Spleen (tissue), 11 donors: ENCODE data around the gene ST13. TPM values are rescaled to one million over a fixed set of nuclear protein-coding genes. Genes with fewer than 3 reads are reported as not detected.

Experiments used
- DNase-seq: peaks from one replicate; pipeline ENCODE4 v3.0.0-alpha.2; 2020
- H3K27ac ChIP-seq, 8 donors: fragments of 200-600 bp; sonication (generic) in 7 of 8; 1 replicate in 4 of 8; 2 replicates in 4 of 8; pipeline versions ENCODE4 v1.5.0 to v1.8.0; 2016 to 2021; ENCODE audit warnings: inconsistent platforms in 4 of 8, mild to moderate bottlenecking in 4 of 8, moderate library complexity in 1 of 8
- H3K27me3 ChIP-seq, 7 donors: fragments of 200-600 bp; sonication (generic) in 6 of 7; replicated peaks in 1 of 7; 1 replicate in 4 of 7; 2 replicates in 3 of 7; pipeline versions ENCODE4 v1.5.0 to v1.8.0; 2016 to 2021; ENCODE audit warnings: inconsistent platforms in 3 of 7, mild to moderate bottlenecking in 1 of 7
- H3K36me3 ChIP-seq, 6 donors: fragments of 200-600 bp; sonication (generic) in 5 of 6; 1 replicate in 4 of 6; 2 replicates in 2 of 6; pipeline versions ENCODE4 v1.5.0 to v1.8.0; 2016 to 2021; ENCODE audit warnings: inconsistent platforms in 2 of 6
- H3K4me1 ChIP-seq, 6 donors: fragments of 200-600 bp; sonication (generic) in 5 of 6; 1 replicate in 3 of 6; 2 replicates in 3 of 6; pipeline versions ENCODE4 v1.5.0 to v1.8.0; 2016 to 2021; ENCODE audit warnings: inconsistent platforms in 3 of 6
- H3K4me3 ChIP-seq, 8 donors: fragments of 200-600 bp; sonication (generic) in 7 of 8; 1 replicate in 4 of 8; 2 replicates in 4 of 8; pipeline versions ENCODE4 v1.5.0 to v1.8.0; 2016 to 2021; ENCODE audit warnings: inconsistent platforms in 4 of 8, mild to moderate bottlenecking in 4 of 8, moderate library complexity in 2 of 8
- H3K9me3 ChIP-seq, 8 donors: fragments of 200-600 bp; sonication (generic) in 7 of 8; 1 replicate in 4 of 8; 2 replicates in 4 of 8; pipeline versions ENCODE4 v1.5.0 to v1.8.0; 2016 to 2021; ENCODE audit warnings: inconsistent platforms in 4 of 8
- CTCF ChIP-seq, 11 experiments: fragments of 200-600 bp in 7 of 11; fragments of 450-650 bp in 4 of 11; sonication (generic) in 4 of 11; IDR thresholded peaks in 8 of 11; conservative IDR thresholded peaks in 3 of 11; 1 replicate in 7 of 11; 2 replicates in 4 of 11; pipeline versions ENCODE4 v1.4.0 to v1.8.0; 2016 to 2021; ENCODE audit warnings: antibody characterized with exemption in 11 of 11, inconsistent platforms in 4 of 11, mild to moderate bottlenecking in 1 of 11
- POLR2A ChIP-seq, 3 donors: fragments of 450-650 bp; IDR thresholded peaks; one replicate each; pipeline ENCODE4 v1.5.1; 2017; ENCODE audit warnings: antibody characterized with exemption in 3 of 3, mild to moderate bottlenecking in 1 of 3
- POLR2AphosphoS5 ChIP-seq, 3 donors: sonication (generic); formaldehyde crosslinking; IDR thresholded peaks; one replicate each; pipeline ENCODE4 v1.5.1; 2017; ENCODE audit warnings: antibody characterized with exemption in 3 of 3
- WGBS, 5 donors: extraction: QIAGEN DNeasy Blood & Tissue Kit in 3 of 5; methylation state at CpG; one replicate each; pipeline versions ENCODE4 v1.1.5 to v1.1.7; 2013 to 2018; 5-methylcytosine and 5-hydroxymethylcytosine counted together
- intact Hi-C: fragments of 100-400 bp; cut with DNase I; formaldehyde crosslinking; loops from one replicate; pipeline ENCODE4 v1.15.0; 2023; ENCODE audit warnings: low total_unique reads
- polyA plus RNA-seq, 3 donors: library from polyadenylated mRNA; stranded (reverse); fragments of 200-250 nt; gene quantifications; one replicate each; pipeline ENCODE4 v1.2.1, GENCODE V29; 2013
- total RNA-seq, 7 donors: library from RNA; depleted of rRNA in 3 of 7; stranded (reverse); fragments of >200 nt in 3 of 7; fragmentation: NEBNext Ultra II Directional in 4 of 7; extraction: Animal tissue kit (Norgen Biotek cat#: 25700) in 4 of 7; gene quantifications; one replicate each; pipeline versions ENCODE4 v1.1.0 to v1.2.1, GENCODE V29; 2016 to 2021
- donor health status: healthy with polysubstance abuse.
- donor health status: DM: no; HTN: no; CAD: no; lungs with moderate emphysema.
- donor health status: DM: no; HTN: no; CAD: no.
- donor health status: Bipolar disorder and iron deficiency.
- donor health status: healthy.
- donor health status: DM: no; HTN: no; CAD: no.
- donor health status: DM: yes; HTN: yes; CAD: no.

ST13 gene
- total and polyA plus RNA-seq, 10 donors: 56.2 to 162 (median 107) TPM

- Histone ChIP-seq H3K36me3 (peaks cover 0 to 16% (median 0%) of the 10 kb centered on the region in 6 donors), H3K4me1 (peaks cover 0 to 8% (median 0%) of the 10 kb centered on the region in 6 donors), H3K9me3 (no peaks in the 10 kb centered on the region), H3K27me3 (no peaks in the 10 kb centered on the region), H3K4me3 (no peak overlapping the region), H3K27ac (peak overlapping the region in 3 of 8 donors; percentile 9 to 14 (median 13))
- no peak for DNase-seq
- intact Hi-C loops: no loop called here
- TF ChIP-seq CTCF (IDR thresholded peaks at IDR 0.05 in 8 of 11, conservative IDR thresholded peaks at IDR 0.05 in 3 of 11) (no peak), POLR2A (IDR thresholded peaks at IDR 0.05) (no peak), POLR2AphosphoS5 (IDR thresholded peaks at IDR 0.05) (no peak)
- 68 to 77% (median 71%) methylated on average over 6 of the region's 6 CpGs for WGBS, 5 donors
Observed at GRCh38 chr22:40808018-40808841, 48.2 kb downstream of the ST13 start.

GRCh38 chr22:40806711-40807110 lies 49.7 kb downstream of the ST13 start:
- no peaks in the 10 kb centered on the region for H3K9me3 ChIP-seq
- H3K36me3 ChIP-seq: peaks cover 0 to 14% (median 0%) of the 10 kb centered on the region in 6 donors
- no peak for DNase-seq
- no peak overlapping the region for H3K4me3 ChIP-seq
- WGBS, 5 donors: 79 to 91% (median 84%) methylated on average over 3 of the region's 3 CpGs
- intact Hi-C loops: no loop called here
- peaks cover 0 to 8% (median 0%) of the 10 kb centered on the region in 6 donors for H3K4me1 ChIP-seq
- no peak overlapping the region for H3K27ac ChIP-seq
- TF ChIP-seq POLR2A (IDR thresholded peaks at IDR 0.05): no peak
- no peak for TF ChIP-seq POLR2AphosphoS5 (IDR thresholded peaks at IDR 0.05)
- no peak for TF ChIP-seq CTCF (IDR thresholded peaks at IDR 0.05 in 8 of 11, conservative IDR thresholded peaks at IDR 0.05 in 3 of 11)
- H3K27me3 ChIP-seq: no peaks in the 10 kb centered on the region

GRCh38 chr22:40805699-40806203 lies 50.7 kb downstream of the ST13 start:
- Histone ChIP-seq H3K27ac (no peak overlapping the region), H3K36me3 (peaks cover 0 to 14% (median 0%) of the 10 kb centered on the region in 6 donors)
- 95 to 98% (median 97%) methylated on average over 3 of the region's 3 CpGs for WGBS, 5 donors

More at GRCh38 chr22:40805699-40806203, 50.7 kb downstream of the ST13 start:
- no peak for DNase-seq
- intact Hi-C loops: no loop called here
- no peaks in the 10 kb centered on the region for H3K27me3 ChIP-seq
- peaks cover 0 to 8% (median 0%) of the 10 kb centered on the region in 6 donors for H3K4me1 ChIP-seq
- H3K9me3 ChIP-seq: no peaks in the 10 kb centered on the region
- TF ChIP-seq POLR2A (IDR thresholded peaks at IDR 0.05) (no peak), POLR2AphosphoS5 (IDR thresholded peaks at IDR 0.05) (no peak), CTCF (IDR thresholded peaks at IDR 0.05 in 8 of 11, conservative IDR thresholded peaks at IDR 0.05 in 3 of 11) (no peak)
- no peak overlapping the region for H3K4me3 ChIP-seq
